Activated naive CD4-positive, alpha-beta T cell treated with Interleukin-2 at 50 U/mL for 16 hours (primary cell): ENCODE measurements around the gene EPM2A.

ENCODE experiments used
- DNase-seq: peaks from one replicate; pipeline ENCODE4 v3.0.0-alpha.2; 2020

EPM2A gene

GRCh38 chr6:145668844-145669243 lies 66.5 kb downstream of the EPM2A start:
- no peak for DNase-seq

- no peak for DNase-seq
These were observed 74.6 kb downstream of the EPM2A start for GRCh38 chr6:145660676-145661075.

GRCh38 chr6:145656128-145656527 lies 79.2 kb downstream of the EPM2A start:
- DNase-seq, result no peak

GRCh38 chr6:145652572-145652971 lies 82.7 kb downstream of the EPM2A start:
- no peak for DNase-seq

- no peak for DNase-seq
These were observed 83.3 kb downstream of the EPM2A start for GRCh38 chr6:145651988-145652387.

GRCh38 chr6:145648149-145648548 lies 87.2 kb downstream of the EPM2A start:
- no peak for DNase-seq

- no peak for DNase-seq
These were observed 87.7 kb downstream of the EPM2A start for GRCh38 chr6:145647602-145648001.

GRCh38 chr6:145643760-145644159 lies 91.6 kb downstream of the EPM2A start:
- no peak for DNase-seq

- DNase-seq, result peak; percentile 78
These were observed 101.2 kb downstream of the EPM2A start for GRCh38 chr6:145633981-145634627.

- DNase-seq, result no peak
These were observed 102.3 kb downstream of the EPM2A start for GRCh38 chr6:145632971-145633370.

GRCh38 chr6:145631374-145631773 lies 103.9 kb downstream of the EPM2A start:
- no peak for DNase-seq

- no peak for DNase-seq
These were observed 104.7 kb downstream of the EPM2A start for GRCh38 chr6:145630598-145630997.

- DNase-seq, result no peak
These were observed 105.8 kb downstream of the EPM2A start for GRCh38 chr6:145629478-145629877.

GRCh38 chr6:145627451-145627850 lies 107.9 kb downstream of the EPM2A start:
- DNase-seq, result no peak

- no peak for DNase-seq
These were observed 108.5 kb downstream of the EPM2A start for GRCh38 chr6:145626857-145627256.

- DNase-seq, result no peak
These were observed 112.1 kb downstream of the EPM2A start for GRCh38 chr6:145623231-145623630.

GRCh38 chr6:145621776-145622175 lies 113.5 kb downstream of the EPM2A start:
- no peak for DNase-seq

- no peak for DNase-seq
These were observed 115.2 kb downstream of the EPM2A start for GRCh38 chr6:145620088-145620487.

- DNase-seq, result no peak
These were observed 125.8 kb downstream of the EPM2A start for GRCh38 chr6:145609521-145609920.

GRCh38 chr6:145608850-145609249 lies 126.5 kb downstream of the EPM2A start:
- no peak for DNase-seq

GRCh38 chr6:145603991-145604390 lies 131.3 kb downstream of the EPM2A start:
- DNase-seq, result no peak

- no peak for DNase-seq
These were observed 131.9 kb downstream of the EPM2A start for GRCh38 chr6:145603424-145603833.

- no peak for DNase-seq
These were observed 132.5 kb downstream of the EPM2A start for GRCh38 chr6:145602726-145603326.

- no peak for DNase-seq
These were observed 133.9 kb downstream of the EPM2A start for GRCh38 chr6:145601397-145601796.

GRCh38 chr6:145600299-145600698 lies 135.0 kb downstream of the EPM2A start:
- no peak for DNase-seq
